NCI-H446 (cell line): ENCODE data around the gene PHYKPL.
A peak's percentile ranks its signal among the peaks of the same experiment; 100 is the strongest.

ENCODE experiments used
- DNase-seq, 2 experiments: peaks; one replicate each; lab custom pipeline; 2025; lab: John Stamatoyannopoulos, UW

Gene PHYKPL

DNA sequence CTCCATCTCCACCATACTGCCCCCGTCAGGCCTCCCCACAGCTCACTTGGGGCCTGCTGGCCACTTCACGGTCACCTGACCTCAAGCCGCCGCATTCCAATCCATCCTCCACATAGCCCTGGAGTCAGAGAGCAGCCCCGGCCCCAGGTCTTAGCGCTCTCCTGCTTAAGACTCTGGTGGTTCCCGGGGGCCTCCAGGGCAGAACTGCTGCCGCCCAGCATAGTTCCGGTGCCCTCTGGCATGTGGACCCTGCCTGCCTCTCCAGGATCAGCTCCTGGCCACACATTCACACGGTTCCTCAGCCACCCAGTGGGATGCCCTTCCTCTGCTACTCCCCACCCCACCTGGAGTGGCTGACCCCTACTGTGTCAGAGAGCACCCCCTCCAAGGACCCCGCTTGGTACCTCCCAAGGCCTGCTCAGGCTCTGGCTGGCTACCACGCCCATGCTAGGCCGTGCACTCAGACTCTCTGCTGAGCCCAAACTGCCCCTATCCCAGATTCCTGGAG lies 8.7 kb downstream of the PHYKPL start:
- DNase-seq: no peak

DNA sequence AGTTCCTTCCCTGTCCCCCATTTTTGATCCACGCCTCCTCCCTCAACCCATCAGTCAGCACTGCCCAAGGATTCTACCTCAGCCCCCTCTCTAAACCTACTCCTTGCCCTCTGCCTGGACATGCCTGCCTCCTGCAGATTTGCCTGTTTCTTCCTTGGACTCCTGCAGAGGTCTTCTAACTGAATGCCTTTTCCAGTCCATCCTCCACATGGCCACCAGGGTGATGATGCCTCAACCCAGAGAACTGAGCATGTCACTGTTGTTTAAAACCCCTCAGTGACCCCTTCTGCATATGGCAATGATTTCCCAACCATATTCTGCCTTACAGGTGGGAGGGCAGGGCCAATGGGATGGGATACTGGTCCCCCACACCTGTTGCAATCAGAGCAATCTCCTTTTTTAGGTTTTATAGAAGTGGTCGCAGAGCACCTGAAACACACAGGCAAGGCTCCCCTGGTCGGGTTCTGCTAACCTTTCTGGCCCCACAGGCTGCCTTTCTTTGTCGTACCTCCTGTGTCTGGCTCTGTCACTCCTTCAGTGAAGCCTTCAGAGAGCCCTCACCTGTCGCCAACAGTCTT lies 9.3 kb downstream of the PHYKPL start:
- no peak for DNase-seq

DNA sequence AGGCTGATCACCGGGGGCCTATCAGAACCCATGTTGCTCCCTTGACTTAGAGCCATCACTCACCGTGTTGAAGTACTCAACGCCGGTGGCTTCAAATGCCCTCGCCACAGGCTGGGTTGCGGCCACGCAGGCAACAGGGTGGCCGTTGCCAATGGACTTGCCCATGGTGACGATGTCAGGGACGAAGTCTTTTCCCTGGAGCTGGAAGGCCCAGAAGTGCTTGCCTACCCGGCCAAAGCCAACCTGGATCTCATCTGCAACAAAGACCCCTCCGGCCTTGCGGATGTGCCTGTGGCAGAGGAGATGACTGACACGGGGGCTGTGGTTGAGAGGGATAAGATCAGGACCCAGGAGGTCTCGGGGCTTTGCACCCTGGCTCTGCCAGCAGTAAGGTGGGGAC lies 10.3 kb downstream of the PHYKPL start:
- no peak for DNase-seq

- DNase-seq: no peak
Measured at GRCh38 chr5:178221853-178222252, 10.7 kb downstream of the PHYKPL start.

- DNase-seq: no peak
Measured at GRCh38 chr5:178221282-178221681, 11.3 kb downstream of the PHYKPL start.

- DNase-seq: no peak
Measured at GRCh38 chr5:178218827-178219226, 13.8 kb downstream of the PHYKPL start.

DNA sequence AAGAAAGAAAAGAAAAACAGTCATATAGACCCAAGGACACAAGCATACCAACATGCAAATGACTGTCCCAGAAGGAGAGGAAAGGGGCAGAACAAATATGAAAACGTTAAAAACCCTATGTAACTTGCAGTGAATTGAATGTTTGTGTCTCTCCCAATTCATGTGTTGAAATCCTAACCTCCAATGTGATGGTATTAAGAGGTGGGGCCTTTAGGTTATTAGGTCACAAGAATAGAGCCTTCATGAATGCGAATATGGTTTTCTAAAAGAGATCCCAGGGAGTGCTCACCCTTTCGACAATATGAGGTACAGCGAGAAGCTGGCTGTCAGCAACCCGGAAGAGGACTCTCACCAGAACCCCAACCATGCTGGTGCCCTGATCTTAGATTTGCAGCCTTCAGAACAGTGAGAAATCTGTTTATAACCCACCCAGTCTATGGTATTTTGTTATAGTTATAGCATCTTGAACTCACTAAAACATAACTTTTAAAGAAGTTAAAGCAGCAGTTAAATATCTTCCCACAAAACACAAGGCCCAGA lies 14.3 kb downstream of the PHYKPL start:
- no peak for DNase-seq

GRCh38 chr5:178216779-178217178 lies 15.8 kb downstream of the PHYKPL start:
- no peak for DNase-seq

- no peak for DNase-seq
Measured at GRCh38 chr5:178216088-178216534, 16.5 kb downstream of the PHYKPL start.

DNA sequence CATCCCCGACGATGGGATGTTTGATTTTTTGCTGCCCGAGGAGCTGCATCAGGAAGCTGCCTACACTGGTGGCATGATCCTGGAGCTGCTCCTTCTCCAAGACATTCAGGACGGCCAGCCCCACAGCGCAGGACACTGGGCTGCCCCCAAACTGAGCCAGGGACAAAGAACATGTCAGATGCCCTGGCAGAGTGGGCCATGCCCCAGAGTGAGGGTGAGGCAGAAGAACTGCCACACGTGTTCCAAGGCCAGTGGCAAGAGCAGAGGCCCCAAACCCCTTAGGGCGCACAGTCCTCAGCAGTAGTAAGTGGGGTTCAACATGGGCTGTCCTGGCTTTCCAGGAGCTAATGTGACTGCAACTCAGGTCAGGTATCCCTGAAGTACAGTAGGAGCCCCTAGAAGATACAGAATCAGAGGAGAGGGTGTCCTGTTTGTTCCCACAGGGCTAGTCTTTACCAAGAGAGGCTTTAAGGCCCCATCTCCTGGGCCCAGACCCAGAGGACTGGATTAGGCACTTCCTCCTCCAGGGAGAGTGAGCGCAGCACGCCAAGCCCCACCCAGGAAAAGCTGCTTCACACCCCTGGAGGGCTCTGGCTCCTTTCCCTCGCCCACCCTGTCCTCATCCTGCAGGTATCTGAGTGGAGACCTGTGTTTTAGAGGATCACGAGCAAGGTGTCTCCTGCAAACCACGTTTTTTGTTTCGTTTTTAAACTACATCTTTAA lies 17.2 kb downstream of the PHYKPL start:
- DNase-seq: no peak

- DNase-seq: no peak
Measured at GRCh38 chr5:178214160-178214803, 18.3 kb downstream of the PHYKPL start.

DNA sequence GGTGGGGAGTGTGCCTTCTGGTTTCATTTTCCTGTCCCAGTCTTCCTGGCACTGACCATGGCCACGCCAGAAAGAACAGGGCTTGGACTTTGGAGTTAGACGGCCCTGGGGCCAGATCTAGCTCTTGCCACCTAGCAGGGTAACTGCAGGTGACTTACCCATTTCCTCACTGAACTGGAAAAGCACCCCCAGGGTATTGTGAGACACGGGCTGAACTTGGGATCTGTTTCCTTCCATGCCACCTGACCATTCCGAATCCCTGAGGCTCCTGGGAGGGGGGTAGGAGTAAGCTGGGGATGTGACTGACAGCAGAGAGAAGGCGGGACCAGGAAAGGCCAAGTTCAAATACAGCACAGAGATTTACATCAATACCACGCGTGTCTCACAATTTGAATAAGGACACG lies 18.9 kb downstream of the PHYKPL start:
- no peak for DNase-seq

- DNase-seq: no peak
Measured at GRCh38 chr5:178213003-178213461, 19.6 kb downstream of the PHYKPL start.

DNA sequence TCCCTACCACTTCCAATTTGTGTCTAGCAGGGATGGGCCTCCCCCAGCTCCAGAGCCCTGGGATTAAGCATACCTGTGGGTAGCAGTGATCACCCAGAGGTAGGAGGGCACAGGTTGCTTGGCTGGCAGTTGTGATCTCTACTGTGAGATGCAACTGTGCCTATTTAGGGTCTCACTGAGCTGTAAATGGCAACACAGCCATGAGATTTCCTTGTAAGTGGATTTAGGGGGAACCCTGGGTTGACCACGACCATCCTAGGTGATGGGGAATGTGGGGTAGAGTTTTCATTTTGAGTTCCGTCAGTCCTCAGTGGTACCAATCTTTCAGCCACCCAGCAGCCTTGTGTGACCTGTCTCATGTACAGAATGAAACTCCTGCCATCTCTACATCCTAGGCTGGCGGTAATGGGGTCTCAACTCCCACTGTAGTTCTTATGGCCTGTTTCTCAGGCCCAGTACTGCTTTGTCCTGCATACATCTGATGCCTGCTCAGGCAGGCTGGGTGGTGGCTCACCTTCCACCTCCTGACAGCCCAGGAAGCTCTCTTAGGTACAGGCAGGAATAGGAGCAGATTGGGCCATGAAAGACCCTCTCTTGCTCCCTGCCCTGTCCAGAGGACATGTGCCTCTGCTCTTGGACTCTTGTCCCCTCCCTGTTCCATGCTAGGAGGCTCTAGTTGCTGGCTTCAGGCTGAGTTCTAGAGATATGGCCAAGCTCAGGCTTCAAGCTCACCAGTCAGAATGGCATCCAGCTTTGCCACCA lies 20.2 kb downstream of the PHYKPL start:
- no peak for DNase-seq

- DNase-seq: no peak
Measured at GRCh38 chr5:178211095-178212048, 21.2 kb downstream of the PHYKPL start.

DNA sequence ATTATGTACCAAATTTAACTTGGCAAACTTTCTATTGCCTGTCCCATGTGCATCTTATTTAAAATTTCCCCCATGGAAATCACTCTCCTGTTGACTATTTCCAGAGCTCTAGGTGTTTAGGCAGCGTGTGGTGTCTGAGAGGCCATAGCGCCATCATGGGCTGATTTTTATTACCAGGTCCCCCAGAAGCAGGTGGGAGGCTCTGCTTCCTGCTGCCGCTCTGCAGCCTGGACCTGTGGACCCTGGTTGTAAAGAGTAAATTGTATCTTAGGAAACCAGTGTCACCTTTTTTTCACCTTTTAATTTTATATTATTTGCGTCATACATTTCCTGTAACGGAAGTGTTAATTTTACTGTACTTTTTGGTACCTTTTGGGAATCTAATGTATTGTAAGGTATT lies 21.9 kb downstream of the PHYKPL start:
- no peak for DNase-seq

GRCh38 chr5:178210073-178210535 lies 22.5 kb downstream of the PHYKPL start:
- DNase-seq: no peak

DNA sequence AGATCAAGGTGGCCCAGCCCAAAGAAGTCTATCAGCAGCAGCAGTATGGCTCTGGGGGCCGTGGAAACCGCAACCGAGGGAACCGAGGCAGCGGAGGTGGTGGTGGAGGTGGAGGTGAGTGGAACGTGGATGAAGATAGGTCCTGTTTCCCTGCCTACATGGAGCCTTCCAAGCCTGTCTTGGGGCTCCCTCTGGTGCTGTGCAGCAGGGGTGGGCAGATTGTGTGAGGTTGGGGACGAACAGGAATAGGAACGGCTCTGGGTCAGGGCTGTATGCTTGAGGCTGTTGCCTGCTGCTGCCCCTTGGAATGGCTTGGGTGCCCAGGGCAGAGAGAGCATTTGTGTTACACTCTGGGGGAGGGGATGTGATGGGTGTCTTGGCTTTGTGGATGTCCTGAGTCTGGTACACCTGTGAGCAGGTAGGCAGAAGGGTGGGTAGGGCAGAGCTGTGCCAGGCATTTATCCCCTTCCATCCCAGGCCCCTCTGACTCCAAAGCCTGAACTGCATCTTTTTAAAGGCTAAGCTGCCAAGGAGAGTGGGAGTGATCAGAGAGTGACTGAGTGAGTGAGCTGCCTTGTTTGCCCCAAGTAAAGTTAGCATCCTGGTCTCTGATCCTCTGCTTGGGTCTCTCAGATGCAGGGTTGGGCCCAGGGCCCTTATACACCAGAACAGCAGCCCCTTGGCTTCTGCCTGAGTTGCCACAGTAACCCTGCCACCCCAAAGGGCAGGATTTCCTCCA lies 23.1 kb downstream of the PHYKPL start:
- no peak for DNase-seq

- peak in 1 of 2 experiments; percentile 20 for DNase-seq
Measured at GRCh38 chr5:178208540-178209227, 23.9 kb downstream of the PHYKPL start.
